H1 (cell line): ENCODE data around the gene IFI44L. TPM values are rescaled to one million over a fixed set of nuclear protein-coding genes. Genes with fewer than 3 reads are reported as not detected.

Experiments used
- CTCF ChIA-PET: fragments of 300-600 bp; sonication (Branson Sonifier 250); formaldehyde crosslinking; loops from one replicate; lab custom pipeline; 2021; ENCODE audit not compliant: partially characterized antibody; lab: Charles Lee
- POLR2A ChIA-PET: fragments of 300-600 bp; sonication (Branson Sonifier 250); formaldehyde crosslinking; loops from one replicate; lab custom pipeline; 2021; ENCODE audit warnings: inconsistent platforms; ENCODE audit not compliant: partially characterized antibody; lab: Charles Lee
- DNase-seq, 2 experiments: peaks; one replicate each; pipeline versions ENCODE4 v3.0.0 to v3.0.0-alpha.2; 2010 to 2022; ENCODE audit warnings: low spot score in 2 of 2, low read depth in 1 of 2, mixed read lengths in 1 of 2
- FAIRE-seq: peaks from 2 replicates; lab custom pipeline; 2011; peaks lifted over from hg19 to GRCh38; lab: Jason Lieb, UNC
- H2AFZ ChIP-seq: 2 replicates; pipeline ENCODE4 v1.8.1; 2012; ENCODE audit warnings: low read length, inconsistent platforms
- H2AK5ac ChIP-seq: 2 replicates; pipeline ENCODE4 v1.6.1; 2013; ENCODE audit warnings: low read depth, low read length
- H2BK120ac ChIP-seq: replicated peaks from 2 replicates; pipeline ENCODE3; 2013; ENCODE audit warnings: low read depth, low read length, inconsistent platforms
- H2BK12ac ChIP-seq: 2 replicates; pipeline ENCODE4 v1.6.1; 2013; ENCODE audit warnings: low read depth, low read length
- H2BK15ac ChIP-seq: 2 replicates; pipeline ENCODE4 v1.6.1; 2013; ENCODE audit warnings: low read length
- H2BK20ac ChIP-seq: 2 replicates; pipeline ENCODE4 v1.6.1; 2013; ENCODE audit warnings: low read length
- H2BK5ac ChIP-seq: 2 replicates; pipeline ENCODE4 v1.6.1; 2013; ENCODE audit warnings: low read depth, low read length
- H3K14ac ChIP-seq: 2 replicates; pipeline ENCODE4 v1.6.1; 2013; ENCODE audit warnings: inconsistent platforms; ENCODE audit not compliant: insufficient read length
- H3K18ac ChIP-seq: 2 replicates; pipeline ENCODE4 v1.6.1; 2013; ENCODE audit warnings: low read length; ENCODE audit errors: extremely low read depth
- H3K23ac ChIP-seq: 2 replicates; pipeline ENCODE4 v1.6.1; 2013; ENCODE audit warnings: inconsistent platforms; ENCODE audit not compliant: insufficient read length
- H3K23me2 ChIP-seq: 2 replicates; pipeline ENCODE4 v1.6.1; 2013; ENCODE audit warnings: low read depth, low read length
- H3K27ac ChIP-seq: 2 replicates; pipeline ENCODE4 v1.6.1; 2011; ENCODE audit warnings: low read depth, low read length, inconsistent platforms
- H3K27me3 ChIP-seq, 4 experiments: replicated peaks in 1 of 4; 1 replicate in 1 of 4; 2 replicates in 3 of 4; pipeline versions ENCODE4 v1.6.1 to v1.8.1; 2011 to 2013; ENCODE audit warnings: low read length in 3 of 4, mild to moderate bottlenecking in 3 of 4, inconsistent platforms in 2 of 4, mixed read lengths in 2 of 4, moderate library complexity in 1 of 4; ENCODE audit not compliant: control insufficient read depth in 3 of 4, insufficient read depth in 3 of 4; ENCODE audit errors: extremely low read depth in 1 of 4
- H3K36me3 ChIP-seq, 4 experiments: 2 replicates each; pipeline versions ENCODE4 v1.6.1 to v1.8.1; 2011 to 2013; ENCODE audit warnings: mild to moderate bottlenecking in 4 of 4, low read length in 3 of 4, moderate library complexity in 2 of 4, control low read depth in 1 of 4, inconsistent platforms in 1 of 4; ENCODE audit not compliant: insufficient read depth in 4 of 4, control insufficient read depth in 2 of 4
- H3K4ac ChIP-seq: replicated peaks from 2 replicates; pipeline ENCODE3; 2013; ENCODE audit warnings: low read length, low read depth, mixed read lengths, inconsistent platforms; ENCODE audit not compliant: insufficient read length
- H3K4me1 ChIP-seq, 4 experiments: replicated peaks in 1 of 4; 1 replicate in 1 of 4; 2 replicates in 3 of 4; pipeline versions ENCODE4 v1.6.1 to v1.8.1; 2011 to 2013; ENCODE audit warnings: low read length in 3 of 4, inconsistent platforms in 2 of 4, mixed read lengths in 1 of 4; ENCODE audit not compliant: insufficient read depth in 4 of 4, control insufficient read depth in 3 of 4
- H3K4me2 ChIP-seq, 2 experiments: 2 replicates each; pipeline versions ENCODE4 v1.6.1 to v1.8.1; 2011 to 2013; ENCODE audit warnings: low read depth in 2 of 2, low read length in 2 of 2, control low read depth in 1 of 2, inconsistent platforms in 1 of 2, mild to moderate bottlenecking in 1 of 2; ENCODE audit not compliant: insufficient read depth in 1 of 2
- H3K4me3 ChIP-seq, 4 experiments: fragments of 200-600, 300-600 bp in 1 of 4; sonication (generic), shearing (Covaris generic), sonication (Bioruptor Twin) in 1 of 4; 2 replicates each; pipeline versions ENCODE4 v1.5.1 to v1.8.1; 2011 to 2016; ENCODE audit warnings: low read length in 4 of 4, low read depth in 3 of 4, control low read depth in 2 of 4, inconsistent platforms in 2 of 4, mild to moderate bottlenecking in 2 of 4, mixed read lengths in 1 of 4, moderate library complexity in 1 of 4; ENCODE audit not compliant: insufficient read depth in 2 of 4; ENCODE audit errors: extremely low read depth in 1 of 4
- H3K56ac ChIP-seq: replicated peaks from 2 replicates; pipeline ENCODE3; 2013; ENCODE audit warnings: low read depth, mild to moderate bottlenecking, mixed read lengths, low read length, inconsistent platforms; ENCODE audit not compliant: insufficient read length
- H3K79me1 ChIP-seq: 2 replicates; pipeline ENCODE4 v1.6.1; 2013; ENCODE audit warnings: low read depth, low read length, control low read depth
- H3K79me2 ChIP-seq, 2 experiments: 2 replicates each; pipeline versions ENCODE4 v1.6.1 to v1.8.1; 2012 to 2013; ENCODE audit warnings: low read length in 2 of 2, mild to moderate bottlenecking in 2 of 2, inconsistent platforms in 1 of 2; ENCODE audit not compliant: insufficient read depth in 2 of 2, control insufficient read depth in 1 of 2
- H3K9ac ChIP-seq, 4 experiments: replicated peaks in 1 of 4; 1 replicate in 1 of 4; 2 replicates in 3 of 4; pipeline versions ENCODE4 v1.6.1 to v1.8.1; 2011 to 2013; ENCODE audit warnings: low read depth in 3 of 4, low read length in 3 of 4, control low read depth in 2 of 4, mild to moderate bottlenecking in 2 of 4, moderate library complexity in 2 of 4, inconsistent platforms in 1 of 4; ENCODE audit errors: extremely low read depth in 1 of 4
- H3K9me3 ChIP-seq, 2 experiments: 2 replicates each; pipeline versions ENCODE4 v1.6.1 to v1.8.1; 2012 to 2013; ENCODE audit warnings: mild to moderate bottlenecking in 2 of 2, moderate library complexity in 2 of 2, control low read depth in 1 of 2, inconsistent platforms in 1 of 2, low read depth in 1 of 2, low read length in 1 of 2, mixed read lengths in 1 of 2; ENCODE audit not compliant: insufficient read depth in 2 of 2
- H4K20me1 ChIP-seq, 2 experiments: replicated peaks in 1 of 2; 2 replicates each; pipeline versions ENCODE3 to v1.8.1; 2011 to 2013; ENCODE audit warnings: inconsistent platforms in 2 of 2, low read length in 2 of 2, mild to moderate bottlenecking in 1 of 2; ENCODE audit not compliant: insufficient read depth in 2 of 2, control insufficient read depth in 1 of 2
- H4K5ac ChIP-seq: 2 replicates; pipeline ENCODE4 v1.6.1; 2013; ENCODE audit warnings: low read length, low read depth, mixed read lengths, inconsistent platforms; ENCODE audit not compliant: insufficient read length
- H4K8ac ChIP-seq: 2 replicates; pipeline ENCODE4 v1.8.0; 2013; ENCODE audit warnings: mild to moderate bottlenecking, moderate library complexity, low read length, inconsistent platforms; ENCODE audit not compliant: insufficient read depth; ENCODE audit errors: extremely low read depth
- H4K91ac ChIP-seq: replicated peaks from 2 replicates; pipeline ENCODE3; 2013; ENCODE audit warnings: low read length, mixed read lengths, inconsistent platforms; ENCODE audit not compliant: insufficient read length
- ATF2 ChIP-seq: IDR thresholded peaks from 2 replicates; pipeline ENCODE4 v1.6.1; 2012; ENCODE audit warnings: low read length, inconsistent platforms
- ATF3 ChIP-seq: IDR thresholded peaks from 2 replicates; pipeline ENCODE4 v1.6.1; 2011; ENCODE audit warnings: low read depth, mild to moderate bottlenecking, low read length; ENCODE audit not compliant: insufficient read depth
- CTBP2 ChIP-seq: IDR thresholded peaks from 2 replicates; pipeline ENCODE4 v1.7.0; 2011; ENCODE audit warnings: borderline replicate concordance, mild to moderate bottlenecking, moderate library complexity, mixed read lengths, low read length; ENCODE audit not compliant: insufficient read depth, insufficient read length
- JUN ChIP-seq: IDR thresholded peaks from 2 replicates; pipeline ENCODE4 v1.6.1; 2011; ENCODE audit warnings: low read depth, mild to moderate bottlenecking, improper control_type of control experiment, low read length
- MAFK ChIP-seq: IDR thresholded peaks from 2 replicates; pipeline ENCODE4 v1.6.1; 2012; ENCODE audit warnings: low read depth, mild to moderate bottlenecking, improper control_type of control experiment, low read length
- NANOG ChIP-seq: IDR thresholded peaks from 2 replicates; pipeline ENCODE4 v1.6.1; 2011; ENCODE audit warnings: low read length, low read depth, mild to moderate bottlenecking, inconsistent platforms; ENCODE audit not compliant: insufficient read depth, poor library complexity, severe bottlenecking
- PHF8 ChIP-seq: fragments of 200-600 bp; sonication (generic); conservative IDR thresholded peaks from 2 replicates; pipeline ENCODE4 v1.7.1; 2012; ENCODE audit warnings: low read depth, mild to moderate bottlenecking, inconsistent platforms, low read length, moderate library complexity
- SIN3A ChIP-seq, 2 experiments: IDR thresholded peaks in 1 of 2; conservative IDR thresholded peaks in 1 of 2; 2 replicates each; pipeline ENCODE4 v1.6.1; 2011 to 2012; ENCODE audit warnings: low read length in 2 of 2, improper control_type of control experiment in 1 of 2, low read depth in 1 of 2, mild to moderate bottlenecking in 1 of 2
- SIRT6 ChIP-seq: IDR thresholded peaks from one replicate; pipeline ENCODE4 v1.7.1; 2012; ENCODE audit warnings: low read length, inconsistent platforms
- SP1 ChIP-seq: IDR thresholded peaks from 2 replicates; pipeline ENCODE4 v1.6.1; 2011; ENCODE audit warnings: low read depth, low read length
- SP2 ChIP-seq: IDR thresholded peaks from 2 replicates; pipeline ENCODE4 v1.6.1; 2012; ENCODE audit warnings: mild to moderate bottlenecking, low read length, inconsistent platforms
- SUZ12 ChIP-seq: fragments of 200-600 bp; sonication (generic); IDR thresholded peaks from 2 replicates; pipeline ENCODE4 v1.6.1; 2012; ENCODE audit warnings: mild to moderate bottlenecking, inconsistent platforms, low read length, moderate library complexity, mixed read lengths
- WGBS, 2 experiments: shearing (Covaris generic) in 1 of 2; methylation state at CpG; one replicate each; pipeline versions ENCODE4 v1.1.6 to v1.1.7; 2013 to 2015; ENCODE audit warnings: low lambda C conversion rate in 2 of 2, mixed read lengths in 2 of 2, inconsistent platforms in 1 of 2, low coverage in 1 of 2, missing lambda C conversion rate in 1 of 2; ENCODE audit not compliant: insufficient replicate concordance in 2 of 2, insufficient coverage in 1 of 2, insufficient read length in 1 of 2; ENCODE audit errors: extremely low coverage in 1 of 2, missing lambda C conversion rate in 1 of 2; 5-methylcytosine and 5-hydroxymethylcytosine counted together
- polyA plus RNA-seq, 7 experiments: library from polyadenylated mRNA; depleted of rRNA in 3 of 7; stranded (reverse) in 5 of 7; unstranded in 2 of 7; fragments of >200 nt in 5 of 7; fragments of 200-250 nt in 2 of 7; gene quantifications; 1 replicate in 5 of 7; 2 replicates in 1 of 7; 4 replicates in 1 of 7; pipeline versions ENCODE4 v1.2.1 to v1.2.3, GENCODE V29; 2011 to 2013; ENCODE audit warnings: missing spikeins in 2 of 7, mixed read lengths in 2 of 7
- total RNA-seq: library from RNA; stranded (reverse); fragmentation: NEBNext Ultra II Directional; extraction: Animal tissue kit (Norgen Biotek cat#: 25700); gene quantifications from 2 replicates; pipeline ENCODE4 v1.2.1, GENCODE V29; 2021

Gene IFI44L
- total and polyA plus RNA-seq, 2 of the 8 experiments (the other 6 are each of a cell fraction or from before 2014, with no cell fraction given), result not detected

- H3K23me2 ChIP-seq, result no peaks in the 10 kb centered on the region
- no peak overlapping the region for H3K9ac ChIP-seq
- H3K9me3 ChIP-seq, result peaks cover 0 to 3% of the 10 kb centered on the region in 2 experiments; a peak in 1 of 4 replicates
- H3K56ac ChIP-seq, result no peak overlapping the region
- no peaks in the 10 kb centered on the region for H3K27me3 ChIP-seq
- H3K4me2 ChIP-seq, result no peak overlapping the region
- H3K27ac ChIP-seq, result no peak overlapping the region
- H4K5ac ChIP-seq, result no peak overlapping the region
- H3K36me3 ChIP-seq, result no peaks in the 10 kb centered on the region
- FAIRE-seq, result no peak
- H2BK120ac ChIP-seq, result no peak overlapping the region
- no peak for DNase-seq
- H4K8ac ChIP-seq, result no peak overlapping the region
- ChIA-PET CTCF (interaction anchor here (1.2 to 2.4 kb wide), 5 partner anchors 12 to 461 kb away, joined by 3 to 13 read pairs (median 7); no protein-coding TSS in a partner anchor), POLR2A (no interaction called here)
- WGBS, 2 experiments, result 93% methylated on average over 4 of the region's 4 CpGs; no CpG with 5 or more reads in 1 of the 2 experiments
- H3K4me1 ChIP-seq, result no peaks in the 10 kb centered on the region; a peak in 1 of 7 replicates
- no peak overlapping the region for H2AFZ ChIP-seq
- no peak overlapping the region for H2AK5ac ChIP-seq
- H2BK5ac ChIP-seq, result no peak overlapping the region
- H4K20me1 ChIP-seq, result no peaks in the 10 kb centered on the region
- no peaks in the 10 kb centered on the region for H3K79me1 ChIP-seq
- H3K23ac ChIP-seq, result no peak overlapping the region
- no peak overlapping the region for H3K14ac ChIP-seq
- H3K4ac ChIP-seq, result no peak overlapping the region
- no peak overlapping the region for H3K4me3 ChIP-seq
- H2BK15ac ChIP-seq, result no peak overlapping the region
- no peaks in the 10 kb centered on the region for H3K79me2 ChIP-seq
- H4K91ac ChIP-seq, result no peak overlapping the region
- H3K18ac ChIP-seq, result no peak overlapping the region
- H2BK12ac ChIP-seq, result no peak overlapping the region
- H2BK20ac ChIP-seq, result no peak overlapping the region
- no peak for TF ChIP-seq SUZ12
- TF ChIP-seq SP1, result no peak
- TF ChIP-seq CTBP2, result no peak
- no peak for TF ChIP-seq SP2
- no peak for TF ChIP-seq ATF3
- no peak for TF ChIP-seq SIN3A (conservative IDR thresholded peaks at IDR 0.05 in 1 of 2, IDR thresholded peaks at IDR 0.05 in 1 of 2; ENCODE audit: low read depth in 1 of 2, low read length in 2 of 2)
- no peak for TF ChIP-seq SIRT6
- TF ChIP-seq PHF8, result no peak
- no peak for TF ChIP-seq JUN
- no peak for TF ChIP-seq MAFK
- no peak for TF ChIP-seq ATF2
- TF ChIP-seq NANOG, result no peak
Observed at GRCh38 chr1:78591971-78592370, 28.3 kb upstream of the IFI44L start.
